A549 (cell line): ENCODE data around the gene ACKR4.

Experiments
- CHD4 ChIP-seq: fragments of 200-600 bp; sonication (generic); IDR thresholded peaks from 2 replicates; pipeline ENCODE4 v1.6.1; 2016; ENCODE audit warnings: antibody characterized with exemption, mild to moderate bottlenecking, borderline replicate concordance
- CTCF ChIP-seq: fragments of >200 bp; sonication (Bioruptor Twin); formaldehyde crosslinking; IDR thresholded peaks from 3 replicates; pipeline ENCODE4 v1.5.1; 2016
- KDM1A ChIP-seq: fragments of 200-600 bp; sonication (generic); IDR thresholded peaks from 2 replicates; pipeline ENCODE4 v1.6.1; 2016; ENCODE audit warnings: low read depth, mild to moderate bottlenecking
- MAX ChIP-seq: IDR thresholded peaks from 2 replicates; pipeline ENCODE4 v1.6.1; 2012
- RAD21 ChIP-seq, 2 experiments: fragments of >200 bp in 1 of 2; sonication (Bioruptor Twin) in 1 of 2; formaldehyde crosslinking in 1 of 2; IDR thresholded peaks in 1 of 2; conservative IDR thresholded peaks in 1 of 2; 2 replicates in 1 of 2; 3 replicates in 1 of 2; pipeline ENCODE4 v1.6.1; 2012 to 2018; ENCODE audit warnings: inconsistent platforms in 1 of 2
- RCOR1 ChIP-seq: fragments of 150-350 bp; IDR thresholded peaks from 2 replicates; pipeline ENCODE4 v1.6.1; 2014; ENCODE audit warnings: antibody characterized with exemption, low read length, low read depth
- USF2 ChIP-seq: fragments of 450-650 bp; IDR thresholded peaks from 2 replicates; pipeline ENCODE4 v1.6.1; 2014; ENCODE audit warnings: antibody characterized with exemption

GRCh38 chr3:132555306-132556035, 41.6 kb upstream of the ACKR4 start:
- no peak for TF ChIP-seq USF2
- no peak for TF ChIP-seq MAX
- TF ChIP-seq RCOR1: no peak
- TF ChIP-seq KDM1A: no peak
- TF ChIP-seq CTCF: no peak
- TF ChIP-seq RAD21 (conservative IDR thresholded peaks at IDR 0.05 in 1 of 2, IDR thresholded peaks at IDR 0.05 in 1 of 2): no peak
- TF ChIP-seq CHD4: no peak
